NCI-H2196 (cell line): ENCODE data around the gene KSR1.

Experiments
- DNase-seq: peaks from one replicate; lab custom pipeline; 2025; ENCODE audit not compliant: unreplicated experiment; lab: John Stamatoyannopoulos, UW

KSR1 gene

GRCh38 chr17:27513849-27514248, 57.6 kb downstream of the KSR1 start:
- no peak for DNase-seq

- DNase-seq: no peak
Measured at GRCh38 chr17:27514595-27515413, 58.6 kb downstream of the KSR1 start.

GRCh38 chr17:27518048-27518447, 61.8 kb downstream of the KSR1 start:
- no peak for DNase-seq

- DNase-seq: no peak
Measured at GRCh38 chr17:27518545-27519521, 62.6 kb downstream of the KSR1 start.

GRCh38 chr17:27519550-27519949, 63.3 kb downstream of the KSR1 start:
- no peak for DNase-seq

GRCh38 chr17:27520491-27521185, 64.4 kb downstream of the KSR1 start:
- DNase-seq: no peak

GRCh38 chr17:27521281-27522027, 65.2 kb downstream of the KSR1 start:
- no peak for DNase-seq

GRCh38 chr17:27522028-27522635, 65.9 kb downstream of the KSR1 start:
- no peak for DNase-seq

GRCh38 chr17:27523712-27524111, 67.5 kb downstream of the KSR1 start:
- DNase-seq: no peak

- no peak for DNase-seq
Measured at GRCh38 chr17:27524594-27524993, 68.3 kb downstream of the KSR1 start.

GRCh38 chr17:27525316-27525715, 69.1 kb downstream of the KSR1 start:
- DNase-seq: no peak

GRCh38 chr17:27525836-27526603, 69.8 kb downstream of the KSR1 start:
- DNase-seq: no peak

GRCh38 chr17:27526604-27527002, 70.4 kb downstream of the KSR1 start:
- no peak for DNase-seq

- no peak for DNase-seq
Measured at GRCh38 chr17:27529230-27529796, 73.1 kb downstream of the KSR1 start.

- no peak for DNase-seq
Measured at GRCh38 chr17:27530764-27531391, 74.6 kb downstream of the KSR1 start.

- no peak for DNase-seq
Measured at GRCh38 chr17:27531469-27531961, 75.3 kb downstream of the KSR1 start.

GRCh38 chr17:27532269-27533263, 76.3 kb downstream of the KSR1 start:
- DNase-seq: no peak
